CD1c-positive myeloid dendritic cell (primary cell): ENCODE results near the gene COL18A1.
"Not testable (repeated sequence)": the region's sequence is repeated elsewhere in the genome, so short reads cannot be mapped to it uniquely, and the experiment has no call there.

Source experiments
- DNase-seq: peaks from one replicate; pipeline ENCODE4 v3.0.0-alpha.2; 2016; ENCODE audit errors: extremely low spot score

Gene COL18A1

DNA sequence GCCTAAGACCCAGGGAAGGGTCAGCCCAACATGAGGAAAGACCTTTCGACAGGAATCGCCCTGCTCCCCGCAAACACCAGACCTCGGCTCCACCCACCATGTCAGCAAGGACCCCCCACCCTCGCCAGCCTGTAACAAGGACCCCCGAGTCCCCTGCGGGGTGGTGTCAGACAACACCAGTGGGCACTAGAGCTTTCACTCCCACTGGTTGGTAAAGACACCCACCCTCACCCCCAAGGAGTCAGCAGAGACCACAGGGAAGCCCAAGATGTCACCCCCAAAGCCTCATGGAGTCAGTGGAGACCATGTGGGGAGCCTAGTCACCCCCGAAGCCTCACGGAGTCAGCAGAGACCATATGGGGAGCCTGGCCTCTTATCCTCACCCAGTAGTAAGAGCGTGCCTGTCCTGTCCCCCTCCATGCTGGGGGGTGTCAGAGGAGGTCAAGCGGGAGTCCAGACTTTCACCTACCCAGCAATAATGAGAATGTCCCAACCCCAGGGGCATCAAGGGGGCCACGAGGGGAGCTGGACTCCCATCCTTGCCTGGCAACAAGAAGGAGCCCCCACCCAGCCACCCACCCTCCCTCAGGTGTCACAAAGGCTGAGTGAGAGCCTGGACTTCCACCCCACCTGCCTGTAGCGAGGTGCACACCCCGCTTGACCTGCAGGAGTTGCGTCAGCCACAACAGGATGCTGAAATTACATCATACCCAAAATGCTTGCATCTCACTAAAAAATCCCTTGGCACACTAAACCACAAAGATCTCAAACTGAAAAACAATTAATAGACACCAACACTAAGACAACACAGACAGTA lies 112.5 kb downstream of the COL18A1 start:
- no peak for DNase-seq

DNA sequence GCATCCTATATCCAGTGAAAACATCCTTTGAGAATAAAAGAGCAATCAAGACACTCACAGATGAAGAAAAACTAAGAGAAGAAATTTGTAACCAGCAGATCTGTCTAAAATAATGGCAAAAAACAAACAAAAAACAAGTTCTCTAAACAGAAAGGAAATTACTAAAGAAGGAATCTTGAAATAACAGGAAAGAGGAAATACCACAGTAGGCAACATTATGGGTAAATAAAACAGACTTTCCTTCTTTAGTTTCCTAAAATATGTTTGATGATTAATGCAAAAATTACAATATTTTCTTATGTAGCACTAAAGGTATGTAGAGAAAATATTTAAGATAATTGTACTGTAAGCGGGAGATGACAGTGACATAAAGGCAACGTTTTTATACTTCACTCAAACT lies 113.8 kb downstream of the COL18A1 start:
- peak; percentile 31 for DNase-seq

DNA sequence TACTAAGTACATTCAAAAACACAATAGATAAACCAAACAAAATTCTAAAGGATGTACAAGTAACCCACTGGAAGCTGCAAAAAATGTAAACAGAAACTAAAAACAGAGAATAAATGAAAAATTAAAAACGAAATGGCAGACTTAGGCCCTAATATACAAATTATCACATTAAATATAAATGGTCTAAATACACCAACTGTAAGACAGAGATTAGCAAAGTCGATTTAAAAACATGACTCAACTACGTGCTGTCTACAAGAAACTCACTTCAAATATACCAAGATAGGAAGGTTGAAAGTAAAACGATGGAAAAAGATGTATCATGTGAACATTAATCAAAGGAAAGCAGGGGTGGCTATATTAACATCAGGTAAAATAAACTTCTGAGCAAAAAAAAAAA lies 114.2 kb downstream of the COL18A1 start:
- no peak for DNase-seq

DNA sequence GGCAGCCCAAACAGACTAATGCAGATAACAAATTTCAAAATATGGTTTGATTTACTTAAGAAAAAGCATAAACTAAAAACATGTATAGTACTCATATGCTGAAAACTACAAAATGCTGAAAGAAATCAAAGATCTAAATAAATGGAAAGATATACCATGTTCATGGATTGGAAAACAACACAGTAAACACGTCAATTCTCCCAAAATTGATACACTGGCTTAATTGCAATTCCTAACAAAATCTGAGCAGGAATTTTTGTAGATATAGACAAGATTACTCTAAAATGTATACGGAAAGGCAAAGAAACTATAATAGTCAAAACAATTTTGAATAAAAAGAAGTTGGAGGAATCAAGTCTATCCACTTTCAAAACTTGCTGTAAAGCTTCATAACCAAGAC lies 116.3 kb downstream of the COL18A1 start:
- DNase-seq: no peak

DNA sequence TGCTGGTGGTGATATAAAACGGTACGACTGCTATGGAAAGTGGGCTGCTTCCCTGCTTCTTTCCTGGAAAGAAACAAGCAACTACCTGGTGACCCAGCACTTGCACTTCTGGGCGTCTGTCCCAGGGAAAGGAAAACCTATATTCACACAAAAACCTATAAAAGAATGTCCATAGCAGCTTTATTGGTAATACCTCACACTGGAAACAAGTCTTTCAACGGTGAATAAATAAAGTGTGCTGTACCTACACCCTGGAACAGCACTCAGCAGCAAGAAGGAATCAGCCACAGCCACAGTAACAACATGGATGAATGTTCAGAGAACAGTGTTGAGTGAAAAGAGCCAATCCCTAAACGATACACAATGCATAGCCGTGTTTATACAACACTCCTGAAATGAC lies 117.4 kb downstream of the COL18A1 start:
- no peak for DNase-seq

DNA sequence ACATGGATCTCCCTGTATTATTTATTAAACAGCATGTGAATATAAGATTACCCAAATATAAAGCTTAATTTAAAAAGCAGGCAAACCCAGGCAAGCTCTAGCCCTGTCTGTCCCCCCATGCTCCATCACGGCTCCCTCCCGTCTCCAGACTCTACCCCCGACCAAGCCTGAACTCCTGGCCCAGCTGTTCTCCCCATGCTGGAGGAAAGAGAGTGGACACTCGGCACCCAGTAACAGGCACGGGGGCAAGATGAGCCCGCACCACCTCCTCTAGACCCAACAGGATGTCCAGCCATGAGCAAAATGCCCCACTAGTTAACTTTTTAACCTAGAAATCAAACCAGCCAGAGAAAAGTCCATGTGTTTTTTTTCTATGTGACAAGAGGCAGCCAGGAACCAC lies 118.0 kb downstream of the COL18A1 start:
- DNase-seq: no peak

DNA sequence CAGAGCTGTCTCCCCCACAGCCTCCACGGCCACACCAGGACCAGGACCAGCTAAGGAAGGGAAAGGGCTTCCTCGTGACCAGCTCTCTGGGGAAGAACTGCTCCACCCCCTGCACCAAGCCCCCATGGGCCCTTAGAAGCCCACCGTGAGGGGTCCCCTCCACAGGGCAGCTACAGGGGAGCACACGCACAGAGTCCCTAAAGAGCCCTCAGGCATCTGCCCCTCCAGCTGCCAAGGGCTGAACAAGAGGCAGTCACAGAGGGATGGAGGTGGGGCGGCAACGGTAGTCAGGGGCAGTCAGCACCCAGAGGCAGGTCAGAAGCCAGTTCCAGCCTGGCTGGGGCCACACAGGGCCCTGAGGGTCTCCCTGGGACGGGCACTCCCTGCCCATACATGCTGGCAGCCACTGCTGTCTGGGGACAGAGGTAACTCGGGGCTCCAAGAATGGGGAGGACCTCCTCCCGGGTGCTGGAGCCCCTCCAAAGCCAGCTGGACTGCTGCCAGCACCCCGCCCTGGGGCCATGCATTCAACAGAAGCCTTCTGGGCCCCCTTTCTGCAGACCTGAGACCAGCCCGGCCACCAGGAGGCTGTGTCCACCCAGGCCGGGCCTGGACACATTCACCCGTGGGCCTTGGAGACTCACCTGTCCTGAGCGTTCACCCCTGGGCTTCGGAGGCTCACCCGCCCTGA lies 118.6 kb downstream of the COL18A1 start:
- DNase-seq: no peak

DNA sequence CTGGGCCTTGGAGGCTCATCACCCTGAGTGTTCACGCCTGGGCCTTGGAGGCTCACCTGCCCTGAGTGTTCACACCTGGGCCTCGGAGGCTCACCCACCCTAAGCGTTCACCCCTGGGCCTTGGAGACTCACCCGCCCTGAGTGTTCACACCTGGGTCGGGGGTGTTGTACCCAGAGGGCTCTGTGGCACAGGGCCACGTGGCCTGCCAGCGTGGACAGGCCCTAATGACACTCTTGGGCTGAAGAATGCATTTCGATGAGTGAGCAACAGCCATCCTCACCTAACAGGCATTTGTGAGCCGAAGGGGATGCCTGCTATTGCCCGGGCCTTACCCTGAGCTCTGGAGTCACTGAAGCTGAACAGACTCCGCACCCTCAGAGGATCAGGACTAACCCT lies 119.8 kb downstream of the COL18A1 start:
- no peak for DNase-seq

DNA sequence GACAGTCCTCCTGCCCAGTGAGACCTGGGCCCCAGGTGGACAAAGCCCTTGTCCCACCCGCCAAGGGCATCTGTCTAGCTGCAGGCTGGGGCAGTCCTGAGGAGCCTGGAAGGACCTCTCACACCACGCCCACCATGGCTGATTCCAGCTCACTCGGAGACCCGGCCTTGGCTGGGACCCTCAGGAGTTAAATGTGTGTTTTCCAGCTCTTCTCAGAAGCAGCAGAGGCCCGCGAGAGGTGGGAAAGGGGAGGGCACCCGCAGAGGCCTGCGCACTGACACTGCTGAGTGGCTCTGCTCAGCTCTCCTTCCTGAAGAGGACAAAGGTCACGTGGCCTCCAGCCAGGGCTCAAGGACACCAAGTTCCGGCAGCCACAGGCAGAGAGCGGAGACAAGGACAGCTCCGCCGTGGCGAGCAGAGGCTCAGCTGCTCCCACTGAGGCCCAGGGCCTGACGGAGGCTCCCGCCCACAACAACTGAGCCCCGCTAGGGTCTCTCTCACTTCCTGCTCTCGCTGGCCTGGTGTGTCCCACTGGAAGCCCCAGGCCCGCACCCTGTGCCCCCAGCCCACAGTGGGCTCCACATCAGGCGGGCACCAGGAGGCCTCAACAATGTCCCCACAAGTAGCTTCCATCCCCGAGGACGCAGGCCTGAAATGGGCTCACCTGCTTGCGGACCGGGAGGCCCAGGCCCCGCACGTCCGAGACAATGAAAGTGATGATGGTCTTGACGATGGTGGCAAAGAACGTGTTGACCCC lies 120.4 kb downstream of the COL18A1 start:
- DNase-seq: no peak

DNA sequence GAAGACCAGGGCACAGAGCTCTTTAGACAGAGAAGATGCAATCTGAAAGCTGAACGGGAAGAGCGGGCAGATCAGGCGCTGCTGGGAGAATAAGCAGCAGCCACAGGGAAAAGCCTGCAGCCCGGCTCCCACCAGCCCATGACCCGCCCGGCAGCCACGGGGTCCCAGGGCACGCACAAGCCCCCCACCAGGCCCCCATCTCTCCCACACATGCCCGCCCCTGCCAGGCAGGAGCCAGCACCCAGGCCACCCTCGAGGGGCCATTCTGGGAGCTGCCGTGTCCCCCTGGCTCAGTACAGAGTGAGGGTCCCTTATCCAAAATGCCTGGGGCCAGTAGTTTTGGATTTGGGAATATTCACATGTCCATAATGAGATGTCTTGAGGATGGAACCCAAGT lies 120.9 kb downstream of the COL18A1 start:
- DNase-seq: no peak

DNA sequence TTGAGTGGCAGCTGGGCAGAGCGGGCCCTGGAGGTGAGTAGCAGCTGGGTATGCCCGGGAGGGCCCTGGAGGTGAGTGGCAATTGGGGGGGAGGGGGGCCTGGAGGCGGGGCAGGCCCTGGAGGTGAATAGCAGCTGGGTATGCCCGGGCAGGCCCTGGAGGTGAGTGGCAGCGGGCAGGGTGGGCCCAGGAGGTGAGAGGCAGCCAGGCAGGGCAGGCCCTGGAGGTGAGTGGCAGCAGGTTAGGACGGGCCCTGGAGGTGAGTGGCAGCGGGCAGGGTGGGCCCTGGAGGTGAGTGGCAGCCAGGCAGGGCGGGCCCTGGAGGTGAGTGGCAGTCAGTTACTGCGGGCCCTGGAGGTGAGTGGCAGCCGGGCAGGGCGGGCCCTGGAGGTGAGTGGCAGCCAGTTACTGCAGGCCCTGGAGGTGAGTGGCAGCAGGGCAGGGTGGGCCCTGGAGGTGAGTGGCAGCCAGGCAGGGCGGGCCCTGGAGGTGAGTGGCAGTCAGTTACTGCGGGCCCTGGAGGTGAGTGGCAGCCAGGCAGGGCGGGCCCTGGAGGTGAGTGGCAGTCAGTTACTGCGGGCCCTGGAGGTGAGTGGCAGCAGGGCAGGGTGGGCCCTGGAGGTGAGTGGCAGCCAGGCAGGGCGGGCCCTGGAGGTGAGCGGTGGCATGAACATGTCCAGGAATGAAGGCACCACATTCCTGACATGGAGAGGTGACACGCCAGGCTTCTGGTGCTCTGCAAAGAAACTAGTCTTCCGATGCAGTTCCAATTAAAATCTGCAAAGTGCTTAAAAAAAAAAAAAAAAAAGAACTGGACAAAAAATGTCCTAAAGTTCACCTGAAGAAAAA lies 122.4 kb downstream of the COL18A1 start:
- DNase-seq: not testable (repeated sequence)

DNA sequence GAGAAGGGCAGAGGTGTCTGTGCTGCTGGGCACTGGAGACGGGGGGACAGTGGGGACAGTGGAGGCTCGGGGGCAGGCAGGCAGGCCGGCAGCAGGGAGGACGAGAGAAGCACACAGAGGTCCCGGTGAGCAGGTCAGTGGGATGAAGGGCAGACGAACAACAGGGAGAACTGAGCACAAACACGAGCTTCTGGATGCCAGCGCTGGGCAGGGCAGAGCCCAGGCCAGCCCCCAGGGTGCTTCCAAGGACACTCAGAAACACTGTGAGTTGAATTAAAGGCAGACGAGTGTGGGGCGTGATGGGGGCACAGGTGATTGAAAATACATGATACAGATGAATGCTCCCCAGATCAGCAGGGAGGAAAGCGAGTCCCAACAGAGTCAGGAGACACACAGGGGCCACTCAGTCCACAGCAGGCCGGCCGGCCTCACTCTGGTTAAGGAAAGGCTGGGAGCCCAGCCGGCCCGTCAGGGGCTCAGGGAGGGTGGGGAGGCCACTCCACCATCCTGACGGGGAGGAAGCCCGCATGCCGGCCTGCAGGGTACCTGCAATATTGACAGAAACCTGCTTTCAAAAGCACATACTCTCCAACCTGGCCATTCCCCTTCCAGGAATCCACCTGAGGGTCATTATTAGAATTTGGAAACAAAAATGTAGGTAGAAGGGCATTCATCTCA lies 123.2 kb downstream of the COL18A1 start:
- no peak for DNase-seq

DNA sequence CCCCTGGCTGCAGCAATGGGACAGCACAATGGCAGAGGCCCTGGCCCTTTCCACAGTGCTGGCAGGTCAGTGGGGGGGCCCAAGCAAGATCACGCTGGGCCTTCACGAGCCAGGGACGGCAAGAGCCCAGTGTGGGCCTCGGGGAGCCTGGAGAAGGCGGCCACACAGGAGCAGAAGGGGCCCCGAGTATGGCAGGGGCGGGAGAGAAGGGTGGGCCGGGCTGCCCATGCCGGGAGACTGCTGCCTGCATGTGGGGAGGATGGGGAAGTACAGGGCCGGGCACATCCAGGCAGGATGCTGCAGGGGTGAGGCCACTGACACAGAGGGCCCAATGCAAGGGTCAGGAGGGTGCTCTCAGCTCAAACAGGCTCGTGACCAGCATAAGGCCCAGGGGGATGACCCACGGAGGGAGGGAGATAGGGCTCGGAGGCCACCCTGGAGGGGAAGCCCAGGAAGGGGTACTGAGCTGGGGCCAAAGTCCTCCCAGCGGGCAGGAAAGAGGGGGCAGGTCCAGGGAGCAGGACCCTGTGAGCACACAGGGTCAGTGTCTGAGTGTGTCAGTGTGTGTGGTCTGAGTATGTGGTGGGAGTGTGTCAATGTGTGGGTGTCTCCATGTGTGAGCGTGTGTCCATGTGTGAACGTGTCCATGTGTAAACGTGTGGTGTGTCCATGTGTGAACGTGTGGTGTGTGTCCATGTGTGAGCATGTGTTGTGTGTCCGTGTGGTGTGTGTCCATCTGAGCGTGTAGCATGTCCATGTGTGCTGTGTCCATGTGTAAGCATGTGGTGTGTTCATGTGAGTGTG lies 124.2 kb downstream of the COL18A1 start:
- no peak for DNase-seq

DNA sequence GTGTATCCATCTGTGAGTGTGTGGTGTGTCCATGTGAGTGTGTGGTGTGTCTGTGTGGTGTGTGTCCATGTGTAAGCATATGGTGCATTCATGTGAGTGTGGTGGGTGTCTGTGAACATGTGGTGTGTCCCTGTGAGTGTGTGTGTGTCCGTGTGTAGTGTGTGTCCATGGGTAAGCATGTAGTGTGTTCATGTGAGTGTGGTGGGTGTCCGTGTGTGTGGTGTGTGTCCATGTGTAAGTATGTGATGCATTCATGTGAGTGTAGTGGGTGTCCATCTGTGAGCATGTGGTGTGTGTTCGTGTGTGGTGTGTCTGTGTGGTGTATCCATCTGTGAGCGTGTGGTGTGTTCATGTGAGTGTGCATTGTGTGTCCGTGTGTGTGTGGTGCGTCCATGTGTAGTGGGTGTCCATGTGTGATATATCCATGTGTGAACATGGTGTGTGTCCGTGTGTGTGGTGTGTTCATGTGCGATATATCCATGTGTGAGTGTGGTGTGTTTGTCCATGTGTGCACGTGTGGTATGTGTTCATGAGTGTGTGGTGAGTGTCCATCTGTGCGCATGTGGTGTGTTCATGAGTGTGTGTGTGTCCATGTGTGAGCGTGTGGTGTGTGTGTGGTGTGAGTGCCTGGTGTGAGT lies 124.9 kb downstream of the COL18A1 start:
- no peak for DNase-seq

DNA sequence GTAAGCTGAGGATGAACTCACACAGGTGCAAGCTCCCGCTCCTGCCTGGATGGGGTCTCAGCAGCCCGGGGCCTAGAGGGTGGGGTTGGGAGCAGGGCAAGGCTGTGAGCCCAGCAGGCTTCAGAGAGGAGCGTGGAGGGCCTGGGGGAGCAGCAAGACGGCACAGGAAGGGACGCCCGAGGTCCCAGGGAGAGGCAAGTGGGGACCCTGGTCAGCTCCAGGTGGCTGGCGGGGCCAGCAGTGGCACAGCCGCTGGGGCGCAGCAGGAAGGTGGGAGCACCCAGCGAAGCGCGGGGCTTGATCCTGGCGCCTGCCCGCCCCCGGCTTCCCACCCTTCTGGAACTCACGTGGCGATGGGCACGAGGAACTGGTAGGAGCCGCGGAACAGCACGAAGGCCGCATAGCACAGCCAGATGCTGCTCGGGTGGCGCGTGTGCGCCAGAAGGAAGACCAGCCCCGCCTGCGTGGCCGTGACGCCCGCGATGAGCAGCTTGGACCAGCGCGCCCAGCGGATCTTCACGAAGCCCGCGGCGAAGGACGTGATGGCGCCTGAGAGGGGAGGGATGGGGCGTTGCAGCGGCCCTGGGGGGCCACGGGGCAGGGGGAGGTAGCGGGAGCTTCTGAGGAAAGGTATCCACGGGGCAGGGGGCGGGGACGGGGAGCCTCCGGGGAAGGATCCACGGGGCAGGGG lies 125.6 kb downstream of the COL18A1 start:
- no peak for DNase-seq

DNA sequence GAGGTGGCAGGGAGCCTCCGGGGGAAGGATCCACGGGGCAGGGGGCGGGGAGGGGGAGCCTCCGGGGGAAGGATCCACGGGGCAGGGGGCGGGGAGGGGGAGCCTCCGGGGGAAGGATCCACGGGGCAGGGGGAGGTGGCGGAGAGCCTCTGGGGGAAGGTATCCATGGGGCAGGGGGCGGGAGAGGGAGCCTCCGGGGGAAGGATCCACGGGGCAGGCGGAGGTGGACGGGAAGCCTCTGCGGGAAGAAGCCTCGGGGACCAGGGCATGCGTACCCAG lies 126.1 kb downstream of the COL18A1 start:
- not testable (repeated sequence) for DNase-seq

DNA sequence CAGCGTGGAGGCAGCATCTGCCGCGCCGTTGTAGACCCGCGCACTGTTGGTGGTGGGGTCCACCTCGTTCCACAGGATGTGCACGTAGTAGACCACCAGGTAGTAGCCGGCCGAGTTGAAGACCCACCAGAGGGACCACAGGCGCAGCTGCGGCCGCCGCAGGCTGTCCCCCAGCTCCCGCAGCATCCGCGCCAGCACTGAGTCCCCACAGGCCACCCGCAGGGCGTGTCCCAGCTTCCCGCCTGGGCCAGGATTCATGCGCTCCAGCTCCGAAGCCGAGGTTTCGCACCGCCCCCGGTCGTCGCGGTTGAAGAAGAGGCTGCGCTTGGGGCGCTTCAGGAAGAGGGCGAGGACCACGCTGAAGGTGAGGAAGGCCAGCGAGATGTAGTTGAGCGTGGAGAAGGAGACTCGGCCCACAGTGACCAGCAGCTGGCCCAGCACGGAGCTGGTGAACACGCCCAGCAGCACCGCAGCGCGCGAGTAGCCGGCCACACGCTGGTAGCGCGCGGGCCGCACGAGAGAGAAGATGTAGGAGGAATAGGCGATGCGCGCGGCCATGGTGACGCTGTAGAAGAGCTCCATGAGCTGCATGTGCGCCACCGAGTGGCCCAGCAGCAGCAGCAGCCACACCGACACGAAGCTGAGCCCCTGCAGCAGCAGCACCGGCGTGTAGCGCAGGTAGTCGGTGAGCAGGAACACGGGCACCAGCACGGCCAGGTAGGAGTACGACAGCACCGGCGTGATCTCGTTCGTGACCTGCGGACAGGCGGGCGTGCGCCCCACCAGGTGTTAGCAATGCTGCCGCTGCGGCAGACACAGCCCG lies 126.6 kb downstream of the COL18A1 start:
- DNase-seq: no peak

DNA sequence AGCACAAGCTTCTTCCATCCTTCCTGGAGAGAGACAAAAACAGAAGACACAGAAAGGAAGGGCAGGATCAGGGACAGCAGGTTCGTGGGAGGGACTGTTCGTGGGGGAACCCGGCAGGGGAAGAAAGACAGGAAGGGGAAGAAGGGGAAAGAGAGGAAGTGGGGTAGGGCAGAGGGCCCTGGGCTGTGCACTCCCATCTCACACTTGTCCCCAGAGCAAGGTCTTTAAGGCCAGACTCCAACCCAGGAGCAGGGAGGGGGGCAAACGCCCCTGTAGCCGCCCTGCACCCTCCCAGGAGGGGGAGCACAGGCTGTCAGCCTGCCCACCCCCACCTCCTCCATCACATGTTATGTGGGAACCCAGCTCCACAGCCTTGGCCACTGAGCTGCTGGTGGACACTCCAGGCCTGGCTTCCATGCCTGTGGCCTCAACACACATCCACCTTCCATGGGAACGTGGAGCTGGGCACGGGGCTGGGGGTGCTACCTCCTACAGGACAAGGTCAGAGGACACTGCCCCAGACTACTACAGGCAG lies 127.9 kb downstream of the COL18A1 start:
- DNase-seq: no peak
